Adrenal gland (tissue), 5 donors: Measurements from ENCODE around the gene PCDH9.

Experiments
- CTCF ChIP-seq, 6 experiments: fragments of 450-650 bp in 4 of 6; fragments of 200-600 bp in 2 of 6; sonication (generic) in 1 of 6; IDR thresholded peaks; 1 replicate in 5 of 6; 2 replicates in 1 of 6; pipeline versions ENCODE4 v1.5.1 to v1.8.0; 2016 to 2021; ENCODE audit warnings: antibody characterized with exemption in 6 of 6, mild to moderate bottlenecking in 2 of 6, moderate library complexity in 1 of 6
- POLR2A ChIP-seq, 2 donors: fragments of 450-650 bp; IDR thresholded peaks; one replicate each; pipeline ENCODE4 v1.6.1; 2017; ENCODE audit warnings: antibody characterized with exemption in 2 of 2, mild to moderate bottlenecking in 2 of 2, moderate library complexity in 1 of 2
- donor health status: DM: no; HTN: no; CAD: no.

DNA sequence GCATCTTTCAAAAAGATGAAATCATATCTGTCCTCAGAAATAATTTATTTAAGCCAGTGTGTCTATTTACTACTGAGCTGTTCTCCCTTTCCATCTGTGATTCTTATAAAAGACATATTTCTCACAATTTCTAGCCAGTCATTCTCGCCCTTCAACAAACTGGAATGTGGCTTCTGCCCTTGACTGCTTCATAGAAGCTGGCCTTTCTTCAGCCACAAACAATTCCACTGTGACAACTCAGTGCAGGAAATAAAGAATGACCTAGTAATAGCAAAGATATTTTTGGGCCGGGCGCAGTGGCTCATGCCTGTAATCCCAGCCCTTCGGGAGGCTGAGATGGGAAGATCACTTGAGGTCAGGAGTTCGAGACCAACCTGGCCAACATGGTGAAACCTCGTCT lies 655.5 kb downstream of the PCDH9 start:
- no peak for TF ChIP-seq CTCF (IDR thresholded peaks at IDR 0.05)
- TF ChIP-seq POLR2A (IDR thresholded peaks at IDR 0.05) = no peak
